Upper lobe of left lung (tissue), 6 donors: ENCODE measurements around the gene ARL5C. TPM values are rescaled to one million over a fixed set of nuclear protein-coding genes. Genes with fewer than 3 reads are reported as not detected.
"Not testable (repeated sequence)": the region's sequence is repeated elsewhere in the genome, so short reads cannot be mapped to it uniquely, and the experiment has no call there.

Source experiments
- ATAC-seq, 2 donors: fragments of 200-7000 bp; cut with Tn5 transposase; one replicate each; pipeline ENCODE4 v1.9.1; 2022; ENCODE audit warnings: mild to moderate bottlenecking in 2 of 2, moderate library complexity in 2 of 2; ENCODE audit not compliant: low FRiP score in 2 of 2
- DNase-seq, 2 donors: peaks; one replicate each; pipeline ENCODE4 v3.0.0-alpha.2; 2019 to 2020
- H3K27ac ChIP-seq, 4 donors: fragments of 200-600 bp; sonication (generic); one replicate each; pipeline ENCODE4 v1.5.1; 2016 to 2019
- H3K27me3 ChIP-seq, 4 donors: fragments of 200-600 bp; sonication (generic); one replicate each; pipeline ENCODE4 v1.5.1; 2017 to 2019
- H3K36me3 ChIP-seq, 4 donors: fragments of 200-600 bp; sonication (generic); one replicate each; pipeline ENCODE4 v1.5.1; 2016 to 2019
- H3K4me1 ChIP-seq, 4 donors: fragments of 200-600 bp; sonication (generic); one replicate each; pipeline ENCODE4 v1.5.1; 2018 to 2019
- H3K4me3 ChIP-seq, 4 donors: fragments of 200-600 bp; sonication (generic); one replicate each; pipeline ENCODE4 v1.5.1; 2017 to 2019; ENCODE audit warnings: mild to moderate bottlenecking in 2 of 4, moderate library complexity in 1 of 4
- H3K9me3 ChIP-seq, 4 donors: fragments of 200-600 bp; sonication (generic); one replicate each; pipeline ENCODE4 v1.5.1; 2018 to 2019
- EP300 ChIP-seq, 4 donors: sonication (generic); formaldehyde crosslinking; IDR thresholded peaks; one replicate each; pipeline ENCODE4 v1.5.1; 2017; ENCODE audit warnings: antibody characterized with exemption in 4 of 4, control low read depth in 2 of 4
- POLR2A ChIP-seq, 4 donors: fragments of 450-650 bp; IDR thresholded peaks; one replicate each; pipeline ENCODE4 v1.5.1; 2016 to 2017; ENCODE audit warnings: antibody characterized with exemption in 4 of 4, mild to moderate bottlenecking in 2 of 4
- POLR2AphosphoS5 ChIP-seq, 2 donors: sonication (generic); formaldehyde crosslinking; IDR thresholded peaks; one replicate each; pipeline ENCODE4 v1.5.1; 2017; ENCODE audit warnings: antibody characterized with exemption in 2 of 2
- WGBS, 2 donors: methylation state at CpG; one replicate each; pipeline ENCODE4 v1.1.5; 2017 to 2018; 5-methylcytosine and 5-hydroxymethylcytosine counted together
- total RNA-seq, 6 donors: library from RNA; depleted of rRNA in 4 of 6; stranded (reverse); fragments of >200 nt in 4 of 6; gene quantifications; one replicate each; pipeline versions ENCODE4 v1.1.0 to v1.2.1, GENCODE V29; 2016 to 2021
- TF ChIP-seq, protein P1 (sequence below), 6 experiments: fragments of 450-650 bp in 4 of 6; fragments of 200-600 bp in 2 of 6; sonication (generic) in 2 of 6; IDR thresholded peaks; one replicate each; pipeline ENCODE4 v1.5.1; 2016 to 2019; ENCODE audit warnings: antibody characterized with exemption in 6 of 6
- donor health status: DM: no; HTN: no; CAD: no; lungs with moderate emphysema.
- donor health status: DM: no; HTN: yes; CAD: no; lungs with severe emphysema.

Gene ARL5C
- total RNA-seq, 6 donors from 2014 or later = 0.39 TPM; not detected in 5

GRCh38 chr17:39130205-39130604 lies 35.8 kb downstream of the ARL5C start:
- Histone ChIP-seq H3K4me3 (no peak overlapping the region), H3K27ac (no peak overlapping the region), H3K36me3 (no peaks in the 10 kb centered on the region), H3K27me3 (no peaks in the 10 kb centered on the region), H3K9me3 (no peaks in the 10 kb centered on the region), H3K4me1 (no peaks in the 10 kb centered on the region)
- TF ChIP-seq POLR2AphosphoS5 (IDR thresholded peaks at IDR 0.05) = no peak
- TF ChIP-seq EP300 (IDR thresholded peaks at IDR 0.05) = no peak
- TF ChIP-seq, protein P1, sequence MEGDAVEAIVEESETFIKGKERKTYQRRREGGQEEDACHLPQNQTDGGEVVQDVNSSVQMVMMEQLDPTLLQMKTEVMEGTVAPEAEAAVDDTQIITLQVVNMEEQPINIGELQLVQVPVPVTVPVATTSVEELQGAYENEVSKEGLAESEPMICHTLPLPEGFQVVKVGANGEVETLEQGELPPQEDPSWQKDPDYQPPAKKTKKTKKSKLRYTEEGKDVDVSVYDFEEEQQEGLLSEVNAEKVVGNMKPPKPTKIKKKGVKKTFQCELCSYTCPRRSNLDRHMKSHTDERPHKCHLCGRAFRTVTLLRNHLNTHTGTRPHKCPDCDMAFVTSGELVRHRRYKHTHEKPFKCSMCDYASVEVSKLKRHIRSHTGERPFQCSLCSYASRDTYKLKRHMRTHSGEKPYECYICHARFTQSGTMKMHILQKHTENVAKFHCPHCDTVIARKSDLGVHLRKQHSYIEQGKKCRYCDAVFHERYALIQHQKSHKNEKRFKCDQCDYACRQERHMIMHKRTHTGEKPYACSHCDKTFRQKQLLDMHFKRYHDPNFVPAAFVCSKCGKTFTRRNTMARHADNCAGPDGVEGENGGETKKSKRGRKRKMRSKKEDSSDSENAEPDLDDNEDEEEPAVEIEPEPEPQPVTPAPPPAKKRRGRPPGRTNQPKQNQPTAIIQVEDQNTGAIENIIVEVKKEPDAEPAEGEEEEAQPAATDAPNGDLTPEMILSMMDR (IDR thresholded peaks at IDR 0.05) = no peak
- TF ChIP-seq POLR2A (IDR thresholded peaks at IDR 0.05) = no peak
- DNase-seq (no peak), ATAC-seq (no peak)
- WGBS, 2 donors = 89 to 94% methylated on average over 3 of the region's 3 CpGs

GRCh38 chr17:39129544-39129943 lies 36.4 kb downstream of the ARL5C start:
- H3K27me3 ChIP-seq, DNase-seq, H3K36me3 ChIP-seq, ATAC-seq, H3K4me3 ChIP-seq, H3K4me1 ChIP-seq, H3K27ac ChIP-seq, H3K9me3 ChIP-seq: not testable (repeated sequence)
- WGBS, 2 donors = 78 to 85% methylated on average over 6 of the region's 6 CpGs

DNA sequence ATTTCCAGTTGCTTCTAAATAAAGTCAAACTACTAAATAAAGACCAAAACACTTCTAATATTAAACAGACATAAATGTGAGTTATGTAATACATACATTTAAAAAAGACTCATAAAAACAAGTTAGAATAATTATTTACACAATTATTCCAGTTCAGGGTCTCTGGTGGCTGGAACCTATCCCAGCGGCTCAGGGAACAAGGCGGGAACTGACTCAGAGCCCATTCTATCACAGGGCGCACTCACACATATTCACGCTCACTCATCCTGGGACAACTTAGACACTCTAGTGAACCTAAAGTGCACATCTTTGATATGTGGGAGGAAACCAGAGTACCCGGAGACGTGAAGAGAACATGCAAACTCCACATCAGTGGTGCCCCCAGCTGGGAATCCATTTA lies 39.5 kb downstream of the ARL5C start:
- no peak for DNase-seq
- WGBS, 2 donors = 70 to 78% methylated on average over 6 of the region's 6 CpGs

GRCh38 chr17:39125143-39125875 lies 40.7 kb downstream of the ARL5C start:
- 90 to 96% methylated on average over 2 of the region's 2 CpGs for WGBS, 2 donors
- no peaks in the 10 kb centered on the region for H3K4me1 ChIP-seq

More for the DNA sequence above, 39.5 kb downstream of the ARL5C start:
- Histone ChIP-seq H3K4me3 (no peak overlapping the region), H3K9me3 (no peaks in the 10 kb centered on the region), H3K27me3 (no peaks in the 10 kb centered on the region), H3K4me1 (no peaks in the 10 kb centered on the region), H3K36me3 (no peaks in the 10 kb centered on the region), H3K27ac (no peak overlapping the region)
- no peak for ATAC-seq
- TF ChIP-seq, protein P1 (IDR thresholded peaks at IDR 0.05) = no peak
- TF ChIP-seq EP300 (IDR thresholded peaks at IDR 0.05) (no peak), POLR2A (IDR thresholded peaks at IDR 0.05) (no peak), POLR2AphosphoS5 (IDR thresholded peaks at IDR 0.05) (no peak)

GRCh38 chr17:39123627-39124026 lies 42.3 kb downstream of the ARL5C start:
- Histone ChIP-seq H3K9me3 (no peaks in the 10 kb centered on the region), H3K27me3 (no peaks in the 10 kb centered on the region), H3K27ac (no peak overlapping the region), H3K36me3 (no peaks in the 10 kb centered on the region), H3K4me1 (no peaks in the 10 kb centered on the region), H3K4me3 (no peak overlapping the region)
- DNase-seq (no peak), ATAC-seq (no peak)
- 78 to 84% methylated on average over 9 of the region's 9 CpGs for WGBS, 2 donors
- no peak for TF ChIP-seq POLR2A (IDR thresholded peaks at IDR 0.05)
- no peak for TF ChIP-seq POLR2AphosphoS5 (IDR thresholded peaks at IDR 0.05)
- no peak for TF ChIP-seq EP300 (IDR thresholded peaks at IDR 0.05)

More at GRCh38 chr17:39125143-39125875, 40.7 kb downstream of the ARL5C start:
- ATAC-seq = no peak
- no peak overlapping the region for H3K4me3 ChIP-seq
- no peak for DNase-seq
- H3K9me3 ChIP-seq = no peaks in the 10 kb centered on the region
- H3K27ac ChIP-seq = no peak overlapping the region
- no peak for TF ChIP-seq POLR2AphosphoS5 (IDR thresholded peaks at IDR 0.05)
- H3K27me3 ChIP-seq = no peaks in the 10 kb centered on the region
- H3K36me3 ChIP-seq = no peaks in the 10 kb centered on the region

DNA sequence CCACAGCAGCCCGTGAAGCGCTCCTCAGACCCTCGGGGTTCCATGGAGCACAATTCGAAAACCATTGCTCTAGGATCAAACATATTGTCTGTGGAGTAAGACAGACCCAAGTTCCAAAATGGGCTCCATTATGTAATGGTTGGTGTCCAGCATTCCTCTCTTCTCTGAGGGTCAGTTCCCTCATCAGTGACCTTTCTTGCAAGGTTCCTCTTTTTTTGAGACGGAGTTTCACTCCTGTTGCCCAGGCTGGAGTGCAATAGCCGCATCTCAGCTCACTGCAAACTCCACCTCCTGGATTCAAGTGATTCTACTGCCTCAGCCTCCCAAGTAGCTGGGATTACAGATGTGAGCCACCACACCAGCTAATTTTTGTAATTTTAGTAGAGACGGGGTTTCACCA lies 43.0 kb downstream of the ARL5C start:
- DNase-seq (no peak), ATAC-seq (no peak)
- H3K4me3 ChIP-seq = no peak overlapping the region
- WGBS, 2 donors = 83 to 85% methylated on average over 7 of the region's 7 CpGs
- TF ChIP-seq EP300 (IDR thresholded peaks at IDR 0.05) (no peak), POLR2AphosphoS5 (IDR thresholded peaks at IDR 0.05) (no peak), POLR2A (IDR thresholded peaks at IDR 0.05) (no peak)
- TF ChIP-seq, protein P1 (IDR thresholded peaks at IDR 0.05) = no peak
- no peak overlapping the region for H3K27ac ChIP-seq
- no peaks in the 10 kb centered on the region for H3K27me3 ChIP-seq
- no peaks in the 10 kb centered on the region for H3K4me1 ChIP-seq
- H3K36me3 ChIP-seq = no peaks in the 10 kb centered on the region
- no peaks in the 10 kb centered on the region for H3K9me3 ChIP-seq

DNA sequence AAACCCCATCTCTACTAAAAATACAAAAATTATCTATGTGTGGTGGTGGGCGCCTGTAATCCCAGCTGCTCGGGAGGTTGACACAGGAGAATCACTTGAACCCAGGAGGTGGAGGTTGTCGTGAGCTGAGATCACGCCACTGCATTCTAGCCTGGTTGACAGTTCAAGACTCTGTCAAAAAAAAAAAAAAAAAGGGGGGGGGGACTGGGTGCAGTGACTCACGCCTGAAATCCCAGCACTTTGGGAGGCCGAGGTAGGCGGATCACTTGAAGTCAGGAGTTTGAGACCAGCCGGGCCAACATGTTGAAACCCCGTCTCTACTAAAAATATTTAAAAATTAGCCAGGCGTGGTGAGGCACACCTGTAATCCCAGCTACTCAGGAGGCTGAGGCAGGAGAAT lies 44.0 kb downstream of the ARL5C start:
- H3K36me3 ChIP-seq, H3K4me1 ChIP-seq, DNase-seq, H3K9me3 ChIP-seq, H3K4me3 ChIP-seq, H3K27ac ChIP-seq, ATAC-seq, H3K27me3 ChIP-seq: not testable (repeated sequence)
- WGBS, 2 donors = 94 to 98% methylated on average over 9 to 10 of the region's 10 CpGs
